GM18867 (cell line): ENCODE results near the gene LRRN3.
"Not testable (repeated sequence)": the region's sequence is repeated elsewhere in the genome, so short reads cannot be mapped to it uniquely, and the experiment has no call there.

Source experiments
- ATAC-seq: cut with Tn5 transposase; IDR thresholded peaks from one replicate; pipeline ENCODE4 v1.9.1; 2021; ENCODE audit warnings: mild to moderate bottlenecking, moderate library complexity; ENCODE audit not compliant: unreplicated experiment

The LRRN3 gene

GRCh38 chr7:111090846-111091245 lies at the start of gene LRRN3:
Gene LRRN3 (plus strand): TSS chr7:111091127. CDS start chr7:111122773, 31,646 bp downstream.
- ATAC-seq: no peak

- ATAC-seq: no peak
Observed at GRCh38 chr7:111041577-111041976, 49.4 kb upstream of the LRRN3 start.

- no peak for ATAC-seq
Observed at GRCh38 chr7:111042842-111043241, 48.1 kb upstream of the LRRN3 start.

GRCh38 chr7:111043561-111043960 lies 47.4 kb upstream of the LRRN3 start:
- ATAC-seq: peak; percentile 84

- no peak for ATAC-seq
Observed at GRCh38 chr7:111045449-111045848, 45.5 kb upstream of the LRRN3 start.

- ATAC-seq: no peak
Observed at GRCh38 chr7:111047595-111047994, 43.3 kb upstream of the LRRN3 start.

GRCh38 chr7:111049971-111050680 lies 40.8 kb upstream of the LRRN3 start:
- ATAC-seq: no peak

GRCh38 chr7:111050875-111051416 lies 40.0 kb upstream of the LRRN3 start:
- no peak for ATAC-seq

GRCh38 chr7:111051832-111052231 lies 39.1 kb upstream of the LRRN3 start:
- ATAC-seq: no peak

GRCh38 chr7:111053035-111053434 lies 37.9 kb upstream of the LRRN3 start:
- ATAC-seq: no peak

GRCh38 chr7:111056371-111056770 lies 34.6 kb upstream of the LRRN3 start:
- ATAC-seq: no peak

- no peak for ATAC-seq
Observed at GRCh38 chr7:111057066-111057465, 33.9 kb upstream of the LRRN3 start.

- ATAC-seq: no peak
Observed at GRCh38 chr7:111059833-111060232, 31.1 kb upstream of the LRRN3 start.

GRCh38 chr7:111063166-111063565 lies 27.8 kb upstream of the LRRN3 start:
- ATAC-seq: no peak

- ATAC-seq: no peak
Observed at GRCh38 chr7:111067251-111067650, 23.7 kb upstream of the LRRN3 start.

- no peak for ATAC-seq
Observed at GRCh38 chr7:111067682-111068081, 23.2 kb upstream of the LRRN3 start.

- ATAC-seq: no peak
Observed at GRCh38 chr7:111068618-111069017, 22.3 kb upstream of the LRRN3 start.

- no peak for ATAC-seq
Observed at GRCh38 chr7:111071556-111071955, 19.4 kb upstream of the LRRN3 start.

- ATAC-seq: not testable (repeated sequence)
Observed at GRCh38 chr7:111072658-111073057, 18.3 kb upstream of the LRRN3 start.

GRCh38 chr7:111074071-111074747 lies 16.7 kb upstream of the LRRN3 start:
- ATAC-seq: peak; percentile 51

- ATAC-seq: no peak
Observed at GRCh38 chr7:111074748-111075146, 16.2 kb upstream of the LRRN3 start.

- no peak for ATAC-seq
Observed at GRCh38 chr7:111075498-111075897, 15.4 kb upstream of the LRRN3 start.
